ENCODE data around the gene MAG.

MAG gene

GRCh38 chr19:35299523-35300338 lies 7.8 kb downstream of the MAG start:
- peak; percentile 66 for DNase-seq (ENCODE audit: low spot score)

- no peak for DNase-seq (ENCODE audit: low spot score)
These were observed 8.3 kb downstream of the MAG start for GRCh38 chr19:35300339-35300649.

- DNase-seq (ENCODE audit: low spot score) = no peak
These were observed 10.0 kb downstream of the MAG start for GRCh38 chr19:35301961-35302360.

GRCh38 chr19:35302446-35302845 lies 10.5 kb downstream of the MAG start:
- no peak for DNase-seq (ENCODE audit: low spot score)

GRCh38 chr19:35303357-35303915 lies 11.5 kb downstream of the MAG start:
- DNase-seq (ENCODE audit: low spot score) = no peak

- DNase-seq (ENCODE audit: low spot score) = no peak
These were observed 12.1 kb downstream of the MAG start for GRCh38 chr19:35304036-35304435.

- no peak for DNase-seq (ENCODE audit: low spot score)
These were observed 13.2 kb downstream of the MAG start for GRCh38 chr19:35305181-35305580.

GRCh38 chr19:35306473-35307246 lies 14.7 kb downstream of the MAG start:
- no peak for DNase-seq (ENCODE audit: low spot score)

GRCh38 chr19:35307931-35308330 lies 16.0 kb downstream of the MAG start:
- no peak for DNase-seq (ENCODE audit: low spot score)

GRCh38 chr19:35308910-35309309 lies 16.9 kb downstream of the MAG start:
- no peak for DNase-seq (ENCODE audit: low spot score)

- DNase-seq (ENCODE audit: low spot score) = no peak
These were observed 17.7 kb downstream of the MAG start for GRCh38 chr19:35309481-35310279.

- no peak for DNase-seq (ENCODE audit: low spot score)
These were observed 18.4 kb downstream of the MAG start for GRCh38 chr19:35310331-35310730.

- DNase-seq (ENCODE audit: low spot score) = no peak
These were observed 19.0 kb downstream of the MAG start for GRCh38 chr19:35310811-35311465.

- no peak for DNase-seq (ENCODE audit: low spot score)
These were observed 20.1 kb downstream of the MAG start for GRCh38 chr19:35311901-35312665.

GRCh38 chr19:35313587-35313986 lies 21.6 kb downstream of the MAG start:
- no peak for DNase-seq (ENCODE audit: low spot score)

GRCh38 chr19:35314031-35314430 lies 22.1 kb downstream of the MAG start:
- no peak for DNase-seq (ENCODE audit: low spot score)

GRCh38 chr19:35314858-35315470 lies 23.0 kb downstream of the MAG start:
- no peak for DNase-seq (ENCODE audit: low spot score)

- DNase-seq (ENCODE audit: low spot score) = no peak
These were observed 23.9 kb downstream of the MAG start for GRCh38 chr19:35315883-35316282.

GRCh38 chr19:35316560-35316959 lies 24.6 kb downstream of the MAG start:
- DNase-seq (ENCODE audit: low spot score) = no peak

- no peak for DNase-seq (ENCODE audit: low spot score)
These were observed 25.6 kb downstream of the MAG start for GRCh38 chr19:35317464-35318043.
